ENCODE data around the gene TRHDE.

The TRHDE gene

DNA sequence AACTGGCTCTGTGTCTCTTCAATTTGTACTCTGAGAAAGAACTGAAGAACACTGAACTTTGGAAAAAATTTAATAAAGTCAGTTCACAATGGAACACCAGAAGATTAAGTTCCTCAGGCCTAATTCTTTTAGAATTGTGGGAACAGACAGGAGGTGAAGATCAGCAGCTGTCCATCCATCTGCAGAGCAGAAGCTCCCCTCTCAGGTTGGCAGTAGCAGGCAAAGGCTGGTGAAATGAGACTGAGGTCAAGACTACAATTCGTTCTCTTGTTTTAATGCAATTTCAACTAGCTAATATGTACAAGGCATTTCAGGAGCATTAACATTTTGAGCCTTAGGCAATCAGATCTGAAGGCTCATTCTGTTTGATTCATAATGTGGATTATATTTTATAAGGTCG lies 10.3 kb upstream of the TRHDE start:
- no peaks in the 10 kb centered on the region for H3K4me1 ChIP-seq (ENCODE audit: low read length)
- no peak overlapping the region for H2AFZ ChIP-seq (ENCODE audit: low read depth, low read length)
- H3K4me2 ChIP-seq (ENCODE audit: low read length), result no peak overlapping the region
- no peak overlapping the region for H3K9ac ChIP-seq (ENCODE audit: low read length)
- no peaks in the 10 kb centered on the region for H3K79me2 ChIP-seq (ENCODE audit: low read length)
- H3K27ac ChIP-seq (ENCODE audit: low read length), result no peak overlapping the region
- H4K20me1 ChIP-seq (ENCODE audit: insufficient read depth, low read length), result no peaks in the 10 kb centered on the region
- H3K27me3 ChIP-seq (ENCODE audit: low read depth, low read length), result no peaks in the 10 kb centered on the region
- H3K4me3 ChIP-seq (ENCODE audit: low read length), result no peak overlapping the region
- no peaks in the 10 kb centered on the region for H3K9me3 ChIP-seq (ENCODE audit: insufficient read depth, low read length)
- TF ChIP-seq EZH2phosphoT487 (IDR thresholded peaks at IDR 0.05; ENCODE audit: low read depth), result no peak
- TF ChIP-seq, protein P1, sequence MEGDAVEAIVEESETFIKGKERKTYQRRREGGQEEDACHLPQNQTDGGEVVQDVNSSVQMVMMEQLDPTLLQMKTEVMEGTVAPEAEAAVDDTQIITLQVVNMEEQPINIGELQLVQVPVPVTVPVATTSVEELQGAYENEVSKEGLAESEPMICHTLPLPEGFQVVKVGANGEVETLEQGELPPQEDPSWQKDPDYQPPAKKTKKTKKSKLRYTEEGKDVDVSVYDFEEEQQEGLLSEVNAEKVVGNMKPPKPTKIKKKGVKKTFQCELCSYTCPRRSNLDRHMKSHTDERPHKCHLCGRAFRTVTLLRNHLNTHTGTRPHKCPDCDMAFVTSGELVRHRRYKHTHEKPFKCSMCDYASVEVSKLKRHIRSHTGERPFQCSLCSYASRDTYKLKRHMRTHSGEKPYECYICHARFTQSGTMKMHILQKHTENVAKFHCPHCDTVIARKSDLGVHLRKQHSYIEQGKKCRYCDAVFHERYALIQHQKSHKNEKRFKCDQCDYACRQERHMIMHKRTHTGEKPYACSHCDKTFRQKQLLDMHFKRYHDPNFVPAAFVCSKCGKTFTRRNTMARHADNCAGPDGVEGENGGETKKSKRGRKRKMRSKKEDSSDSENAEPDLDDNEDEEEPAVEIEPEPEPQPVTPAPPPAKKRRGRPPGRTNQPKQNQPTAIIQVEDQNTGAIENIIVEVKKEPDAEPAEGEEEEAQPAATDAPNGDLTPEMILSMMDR (IDR thresholded peaks at IDR 0.05; ENCODE audit: low read depth, low read length), result no peak
- no peaks in the 10 kb centered on the region for H3K36me3 ChIP-seq (replicated peaks; ENCODE audit: low read depth, low read length)

DNA sequence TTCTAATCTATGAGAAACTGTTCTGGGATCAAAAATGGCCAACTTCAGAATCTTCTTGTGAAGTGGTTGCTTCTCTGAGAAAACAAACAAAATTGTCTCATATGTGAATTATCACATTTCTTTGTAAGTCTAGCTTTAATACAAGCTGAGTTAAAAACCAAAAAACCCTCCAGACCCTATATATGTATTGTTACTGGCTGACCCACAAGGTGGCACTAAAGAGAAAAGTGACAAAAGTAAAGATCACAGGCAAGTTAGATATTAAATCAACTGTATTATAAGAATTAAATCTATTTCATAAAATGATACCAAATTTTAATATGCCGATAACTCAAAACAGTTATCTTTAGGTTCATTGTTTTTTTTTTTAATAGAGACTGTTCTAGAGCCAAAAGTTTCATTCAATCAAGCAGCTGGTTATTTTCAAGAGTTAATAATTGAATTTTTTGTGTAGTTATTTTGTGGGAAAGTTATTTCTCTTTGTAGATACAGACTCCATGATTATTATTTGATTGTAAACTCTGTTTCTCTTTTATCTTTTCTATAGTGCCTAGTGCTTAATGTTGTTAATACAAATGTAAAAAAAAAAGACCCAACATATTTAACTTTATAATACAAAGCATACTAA lies 7.5 kb upstream of the TRHDE start:
- Histone ChIP-seq H3K4me1 (ENCODE audit: low read length) (no peaks in the 10 kb centered on the region), H3K79me2 (ENCODE audit: low read length) (no peaks in the 10 kb centered on the region)

GRCh38 chr12:72267974-72268373 lies 4.2 kb upstream of the TRHDE start:
- H3K79me2 ChIP-seq (ENCODE audit: low read length), result no peaks in the 10 kb centered on the region

More for the DNA sequence above, 7.5 kb upstream of the TRHDE start:
- no peak overlapping the region for H3K9ac ChIP-seq (ENCODE audit: low read length)
- H3K27me3 ChIP-seq (ENCODE audit: low read depth, low read length), result no peaks in the 10 kb centered on the region
- H3K36me3 ChIP-seq (replicated peaks; ENCODE audit: low read depth, low read length), result no peaks in the 10 kb centered on the region
- H3K4me2 ChIP-seq (ENCODE audit: low read length), result no peak overlapping the region
- no peak overlapping the region for H2AFZ ChIP-seq (ENCODE audit: low read depth, low read length)
- TF ChIP-seq EZH2phosphoT487 (IDR thresholded peaks at IDR 0.05; ENCODE audit: low read depth), result no peak
- TF ChIP-seq, protein P1 (IDR thresholded peaks at IDR 0.05; ENCODE audit: low read depth, low read length), result peak; percentile 65
- no peak overlapping the region for H3K4me3 ChIP-seq (ENCODE audit: low read length)
- H3K9me3 ChIP-seq (ENCODE audit: insufficient read depth, low read length), result no peaks in the 10 kb centered on the region
- H3K27ac ChIP-seq (ENCODE audit: low read length), result no peak overlapping the region
- no peaks in the 10 kb centered on the region for H4K20me1 ChIP-seq (ENCODE audit: insufficient read depth, low read length)

DNA sequence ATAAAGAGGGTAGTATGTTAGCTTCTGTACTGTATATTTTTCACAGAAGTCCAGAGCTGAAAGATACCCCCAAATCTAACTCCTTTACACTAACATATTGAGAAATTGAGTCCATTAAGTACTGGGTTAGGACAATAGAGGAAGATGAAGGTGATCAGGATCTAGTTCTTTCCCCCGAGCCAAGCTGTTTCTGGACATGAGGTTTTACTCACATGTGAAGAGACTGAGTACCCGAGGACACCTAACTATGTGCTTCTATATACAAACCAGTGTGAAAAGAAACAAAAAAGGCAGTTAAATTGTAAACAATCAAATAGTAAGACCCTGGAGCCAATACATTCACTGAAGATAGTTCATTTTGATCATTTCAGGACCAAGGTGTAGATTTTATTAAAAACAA lies 3.8 kb upstream of the TRHDE start:
- Histone ChIP-seq H3K4me1 (ENCODE audit: low read length) (no peaks in the 10 kb centered on the region), H3K9ac (ENCODE audit: low read length) (no peak overlapping the region), H3K4me3 (ENCODE audit: low read length) (no peak overlapping the region), H4K20me1 (ENCODE audit: insufficient read depth, low read length) (no peaks in the 10 kb centered on the region), H3K27ac (ENCODE audit: low read length) (no peak overlapping the region), H3K79me2 (ENCODE audit: low read length) (no peaks in the 10 kb centered on the region), H2AFZ (ENCODE audit: low read depth, low read length) (peak overlapping the region; percentile 24; the same call in 1 of the 2 replicates), H3K27me3 (ENCODE audit: low read depth, low read length) (no peaks in the 10 kb centered on the region), H3K4me2 (ENCODE audit: low read length) (no peak overlapping the region), H3K9me3 (ENCODE audit: insufficient read depth, low read length) (no peaks in the 10 kb centered on the region), H3K36me3 (replicated peaks; ENCODE audit: low read depth, low read length) (no peaks in the 10 kb centered on the region)
- no peak for TF ChIP-seq EZH2phosphoT487 (IDR thresholded peaks at IDR 0.05; ENCODE audit: low read depth)
- TF ChIP-seq, protein P1 (IDR thresholded peaks at IDR 0.05; ENCODE audit: low read depth, low read length), result no peak

More at GRCh38 chr12:72267974-72268373, 4.2 kb upstream of the TRHDE start:
- no peak overlapping the region for H3K27ac ChIP-seq (ENCODE audit: low read length)
- H3K4me1 ChIP-seq (ENCODE audit: low read length), result no peaks in the 10 kb centered on the region
- no peaks in the 10 kb centered on the region for H3K27me3 ChIP-seq (ENCODE audit: low read depth, low read length)
- H4K20me1 ChIP-seq (ENCODE audit: insufficient read depth, low read length), result no peaks in the 10 kb centered on the region
- TF ChIP-seq, protein P1 (IDR thresholded peaks at IDR 0.05; ENCODE audit: low read depth, low read length), result peak; percentile 45
- TF ChIP-seq EZH2phosphoT487 (IDR thresholded peaks at IDR 0.05; ENCODE audit: low read depth), result no peak
- H3K4me2 ChIP-seq (ENCODE audit: low read length), result no peak overlapping the region
- no peaks in the 10 kb centered on the region for H3K9me3 ChIP-seq (ENCODE audit: insufficient read depth, low read length)
- H3K36me3 ChIP-seq (replicated peaks; ENCODE audit: low read depth, low read length), result no peaks in the 10 kb centered on the region
- H3K9ac ChIP-seq (ENCODE audit: low read length), result no peak overlapping the region
- no peak overlapping the region for H3K4me3 ChIP-seq (ENCODE audit: low read length)
- peak overlapping the region; percentile 24; the same call in 1 of the 2 replicates for H2AFZ ChIP-seq (ENCODE audit: low read depth, low read length)
